GM12801 (cell line): Measurements from ENCODE around the gene DRAM2.

Experiments used
- CTCF ChIP-seq: IDR thresholded peaks from one replicate; pipeline ENCODE4 v1.5.1; 2011; ENCODE audit warnings: control low read depth; ENCODE audit not compliant: insufficient read length; ENCODE audit errors: extremely low read depth

Gene DRAM2

DNA sequence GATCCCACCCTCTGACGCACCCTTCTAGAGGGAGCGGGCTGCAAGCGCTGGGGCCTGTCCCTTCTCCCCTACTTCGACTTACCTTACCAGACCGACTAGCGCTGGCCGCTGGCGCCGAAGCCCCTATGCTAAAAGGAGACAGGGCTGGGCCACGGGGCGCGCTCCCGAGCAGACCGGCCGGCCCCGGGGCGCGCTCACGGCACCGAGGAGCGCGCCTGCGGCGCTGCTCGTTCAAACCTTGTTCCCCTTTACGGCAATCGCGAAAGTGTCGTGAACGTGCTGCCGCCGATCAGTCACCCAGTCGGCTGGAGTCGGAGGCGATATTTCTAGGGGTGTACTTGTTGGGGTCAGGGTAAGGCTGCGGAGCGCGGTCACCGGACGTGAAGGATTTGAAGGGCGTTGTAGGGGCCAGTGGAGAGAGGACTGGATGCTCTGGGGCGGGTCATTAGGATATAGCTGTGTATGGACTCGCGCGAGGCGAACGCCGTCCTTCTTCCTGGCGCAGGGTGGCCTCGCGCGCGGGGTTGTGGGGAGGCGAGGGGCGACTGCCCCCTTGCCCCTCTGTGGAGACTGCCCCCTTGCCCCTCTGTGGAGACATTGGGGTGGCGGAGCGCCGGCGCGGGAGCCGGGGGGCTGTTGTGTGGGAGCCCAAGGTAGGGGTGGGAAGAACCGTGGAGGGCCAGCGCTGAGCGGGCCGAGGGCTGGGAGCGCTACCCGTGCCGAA lies at the start of gene DRAM2, which contains the start of gene CEPT1:
Gene DRAM2 (minus strand): TSS at position 138 of the 724 bp plus-strand sequence. CDS start 8,539 bp downstream, outside the sequence.
Gene CEPT1 (plus strand): TSS at position 268 of the 724 bp plus-strand sequence. CDS start 7,492 bp downstream, outside the sequence.
- no peak for TF ChIP-seq CTCF

DNA sequence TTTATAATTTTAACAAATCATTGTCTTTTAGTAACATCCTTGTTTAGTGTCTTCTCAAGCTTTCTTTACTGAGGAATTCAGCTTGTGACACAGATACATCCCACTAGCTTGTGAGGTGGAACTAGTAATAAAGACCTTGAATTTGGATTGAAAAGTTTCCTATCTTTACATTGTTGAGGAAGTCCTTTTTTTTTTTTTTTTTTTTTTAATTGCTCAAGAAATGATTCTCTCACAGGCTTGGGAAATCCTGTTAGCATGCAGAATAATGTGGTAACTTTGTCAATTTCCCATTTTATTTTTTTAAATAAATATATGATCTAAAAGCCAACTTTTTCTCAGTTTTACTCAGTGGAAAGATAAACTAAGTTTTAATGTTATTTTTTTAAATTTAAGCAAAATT lies 44.8 kb upstream of the DRAM2 start:
- TF ChIP-seq CTCF, result no peak

DNA sequence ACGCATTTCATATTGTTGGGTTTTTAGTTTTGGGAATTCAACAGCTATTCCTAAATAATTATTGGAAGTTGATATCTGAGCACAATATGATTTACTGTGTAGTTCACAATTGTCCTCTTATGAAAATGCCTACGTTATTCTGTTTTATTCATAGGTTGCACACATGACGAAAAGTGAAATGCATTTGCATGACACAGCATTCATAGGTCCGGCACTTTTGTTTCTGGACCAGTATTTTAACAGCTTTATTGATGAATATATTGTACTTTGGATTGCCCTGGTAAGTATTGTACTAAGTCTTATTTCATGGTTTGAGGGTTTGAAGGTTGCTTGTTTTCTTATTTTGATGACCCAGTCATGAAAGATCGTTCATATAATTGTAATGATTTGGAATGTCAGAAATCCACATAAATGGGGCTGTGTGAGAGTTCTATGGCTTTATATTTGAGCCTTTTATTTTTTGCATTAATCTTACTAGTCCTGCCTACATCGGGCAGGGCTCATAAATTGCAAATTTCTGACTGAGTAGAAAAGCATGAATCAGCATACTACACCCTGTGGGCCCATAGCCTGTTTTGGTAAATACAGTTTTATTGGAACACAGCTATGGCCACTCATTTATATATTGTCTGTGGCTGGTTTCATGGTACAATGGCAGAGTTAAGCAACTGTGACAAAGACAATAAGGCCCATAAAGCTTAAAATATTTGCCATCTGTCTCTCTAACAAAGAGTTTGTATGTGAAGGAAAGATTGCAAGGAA lies 43.6 kb upstream of the DRAM2 start:
- no peak for TF ChIP-seq CTCF

DNA sequence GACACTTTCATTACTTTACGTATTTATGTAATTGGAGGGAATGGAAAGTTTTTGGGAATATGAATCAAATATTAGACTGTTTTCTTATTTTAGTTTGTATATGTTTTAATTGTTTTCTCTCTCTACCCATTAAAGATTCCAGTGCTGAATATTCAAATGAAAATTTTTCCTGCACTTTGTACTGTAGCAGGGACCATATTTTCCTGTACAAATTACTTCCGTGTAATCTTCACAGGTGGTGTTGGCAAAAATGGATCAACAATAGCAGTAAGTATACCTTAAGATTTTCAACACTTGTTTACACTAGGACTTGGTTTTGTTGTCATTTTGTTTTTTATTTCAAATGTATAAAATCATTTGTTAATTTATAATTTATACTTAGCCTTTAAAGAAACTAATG lies 42.2 kb upstream of the DRAM2 start:
- TF ChIP-seq CTCF, result no peak

GRCh38 chr1:111179968-111180533 lies 40.2 kb upstream of the DRAM2 start:
- no peak for TF ChIP-seq CTCF

- TF ChIP-seq CTCF, result no peak
Measured at GRCh38 chr1:111176678-111177077, 36.8 kb upstream of the DRAM2 start.

DNA sequence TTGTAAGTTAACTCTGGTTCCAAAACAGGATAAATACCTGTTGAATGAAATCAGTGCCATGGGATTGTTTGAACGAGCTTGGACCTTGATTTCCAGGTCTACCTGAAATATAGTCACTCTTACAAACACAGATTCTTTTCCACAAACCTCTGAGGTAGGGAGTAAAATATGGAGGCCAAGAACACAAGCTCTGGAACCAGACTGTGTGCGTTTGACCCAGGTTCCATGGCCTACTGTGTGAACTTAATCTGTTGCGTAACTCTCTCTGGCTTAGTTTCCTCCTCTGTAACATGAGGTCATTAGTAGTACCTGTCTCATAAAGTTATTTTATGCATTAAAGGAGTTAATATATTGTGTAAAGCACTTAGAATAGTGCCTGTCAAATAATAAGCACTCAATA lies 35.5 kb upstream of the DRAM2 start:
- no peak for TF ChIP-seq CTCF
